Tibial nerve (tissue), 4 donors: ENCODE results near the gene KCNJ6. TPM values are rescaled to one million over a fixed set of nuclear protein-coding genes. Genes with fewer than 3 reads are reported as not detected.

Source experiments
- DNase-seq, 2 donors: peaks; one replicate each; pipeline ENCODE4 v3.0.0-alpha.2; 2019; ENCODE audit warnings: low spot score in 2 of 2
- H3K27ac ChIP-seq, 4 donors: fragments of 200-600 bp; sonication (generic) in 3 of 4; one replicate each; pipeline ENCODE4 v1.5.1; 2017 to 2019; ENCODE audit warnings: mild to moderate bottlenecking in 1 of 4
- H3K27me3 ChIP-seq, 2 donors: fragments of 200-600 bp; sonication (generic) in 1 of 2; one replicate each; pipeline versions ENCODE4 v1.5.1 to v1.6.0; 2017 to 2019
- H3K36me3 ChIP-seq, 3 donors: fragments of 200-600 bp; sonication (generic); one replicate each; pipeline ENCODE4 v1.5.1; 2018 to 2019
- H3K4me1 ChIP-seq, 4 donors: fragments of 200-600 bp; sonication (generic) in 3 of 4; one replicate each; pipeline ENCODE4 v1.5.1; 2017 to 2019
- H3K4me3 ChIP-seq, 4 donors: fragments of 200-600 bp; sonication (generic) in 3 of 4; one replicate each; pipeline ENCODE4 v1.5.1; 2017 to 2019; ENCODE audit warnings: mild to moderate bottlenecking in 1 of 4, moderate library complexity in 1 of 4
- H3K9me3 ChIP-seq, 4 donors: fragments of 200-600 bp; sonication (generic) in 3 of 4; one replicate each; pipeline ENCODE4 v1.5.1; 2017 to 2019
- CTCF ChIP-seq, 5 experiments: fragments of 200-600 bp in 3 of 5; fragments of 450-650 bp in 2 of 5; sonication (generic) in 3 of 5; IDR thresholded peaks; one replicate each; pipeline ENCODE4 v1.5.1; 2016 to 2019; ENCODE audit warnings: antibody characterized with exemption in 5 of 5, mild to moderate bottlenecking in 3 of 5, moderate library complexity in 2 of 5
- EP300 ChIP-seq, 2 donors: sonication (generic); formaldehyde crosslinking; IDR thresholded peaks; one replicate each; pipeline ENCODE4 v1.6.1; 2017; ENCODE audit warnings: antibody characterized with exemption in 2 of 2, mild to moderate bottlenecking in 1 of 2
- POLR2A ChIP-seq, 2 donors: fragments of 450-650 bp; IDR thresholded peaks; one replicate each; pipeline ENCODE4 v1.6.1; 2017; ENCODE audit warnings: antibody characterized with exemption in 2 of 2, mild to moderate bottlenecking in 2 of 2, moderate library complexity in 2 of 2
- WGBS, 2 donors: methylation state at CpG; one replicate each; pipeline ENCODE4 v1.1.5; 2018; 5-methylcytosine and 5-hydroxymethylcytosine counted together
- total RNA-seq, 4 donors: library from RNA; depleted of rRNA; stranded (reverse); fragments of >200 nt; gene quantifications; one replicate each; pipeline ENCODE4 v1.1.0, GENCODE V29; 2016

KCNJ6 gene
- total RNA-seq, 4 donors from 2014 or later, result not detected

- Histone ChIP-seq H3K9me3 (no peaks in the 10 kb centered on the region), H3K27ac (no peak overlapping the region), H3K27me3 (no peaks in the 10 kb centered on the region), H3K4me1 (peaks cover 0 to 11% (median 0%) of the 10 kb centered on the region in 4 donors), H3K4me3 (no peak overlapping the region), H3K36me3 (no peaks in the 10 kb centered on the region)
- no peak for TF ChIP-seq CTCF (IDR thresholded peaks at IDR 0.05)
- TF ChIP-seq POLR2A (IDR thresholded peaks at IDR 0.05), result no peak
- no peak for TF ChIP-seq EP300 (IDR thresholded peaks at IDR 0.05)
- 92 to 97% methylated on average over 7 of the region's 7 CpGs for WGBS, 2 donors
- no peak for DNase-seq
Measured at GRCh38 chr21:37619464-37619974, 296.7 kb downstream of the KCNJ6 start.

- Histone ChIP-seq H3K27ac (no peak overlapping the region), H3K27me3 (no peaks in the 10 kb centered on the region), H3K4me3 (no peak overlapping the region), H3K9me3 (peaks cover 0 to 7% (median 0%) of the 10 kb centered on the region in 4 donors), H3K4me1 (peaks cover 0 to 6% (median 0%) of the 10 kb centered on the region in 4 donors), H3K36me3 (no peaks in the 10 kb centered on the region)
- no peak for DNase-seq
- TF ChIP-seq EP300 (IDR thresholded peaks at IDR 0.05) (no peak), POLR2A (IDR thresholded peaks at IDR 0.05) (no peak), CTCF (IDR thresholded peaks at IDR 0.05) (no peak)
- 86 to 93% methylated on average over 7 of the region's 7 CpGs for WGBS, 2 donors
Measured at GRCh38 chr21:37618081-37618480, 298.2 kb downstream of the KCNJ6 start.

- TF ChIP-seq POLR2A (IDR thresholded peaks at IDR 0.05) (no peak), EP300 (IDR thresholded peaks at IDR 0.05) (no peak), CTCF (IDR thresholded peaks at IDR 0.05) (no peak)
- Histone ChIP-seq H3K4me3 (no peak overlapping the region), H3K27me3 (no peaks in the 10 kb centered on the region), H3K9me3 (peaks cover 0 to 7% (median 0%) of the 10 kb centered on the region in 4 donors), H3K27ac (no peak overlapping the region), H3K4me1 (no peaks in the 10 kb centered on the region), H3K36me3 (no peaks in the 10 kb centered on the region)
- no peak for DNase-seq
- 87 to 92% methylated on average over 6 of the region's 6 CpGs for WGBS, 2 donors
Measured at GRCh38 chr21:37615962-37616361, 300.3 kb downstream of the KCNJ6 start.

GRCh38 chr21:37614351-37614875 is 301.8 kb downstream of the KCNJ6 start:
- H3K27me3 ChIP-seq, result no peaks in the 10 kb centered on the region
- TF ChIP-seq EP300 (IDR thresholded peaks at IDR 0.05), result no peak
- no peak for TF ChIP-seq POLR2A (IDR thresholded peaks at IDR 0.05)
- TF ChIP-seq CTCF (IDR thresholded peaks at IDR 0.05), result no peak
- H3K4me3 ChIP-seq, result no peak overlapping the region
- peaks cover 0 to 7% (median 0%) of the 10 kb centered on the region in 4 donors for H3K9me3 ChIP-seq
- no peak overlapping the region for H3K27ac ChIP-seq
- H3K36me3 ChIP-seq, result no peaks in the 10 kb centered on the region
- no peaks in the 10 kb centered on the region for H3K4me1 ChIP-seq
- 82 to 94% methylated on average over 11 of the region's 11 CpGs for whole genome bisulfite sequencing, 2 donors
- DNase-seq, result no peak

GRCh38 chr21:37607081-37607480 is 309.2 kb downstream of the KCNJ6 start:
- Histone ChIP-seq H3K4me3 (no peak overlapping the region), H3K27me3 (no peaks in the 10 kb centered on the region), H3K36me3 (no peaks in the 10 kb centered on the region), H3K9me3 (no peaks in the 10 kb centered on the region), H3K27ac (no peak overlapping the region), H3K4me1 (no peaks in the 10 kb centered on the region)
- DNase-seq, result no peak
- WGBS, 2 donors, result 68 to 77% methylated on average over 4 of the region's 4 CpGs
- TF ChIP-seq POLR2A (IDR thresholded peaks at IDR 0.05) (no peak), EP300 (IDR thresholded peaks at IDR 0.05) (no peak), CTCF (IDR thresholded peaks at IDR 0.05) (no peak)
